ENCODE results near the gene RAD51AP1.

- TF ChIP-seq EGR1 (IDR thresholded peaks at IDR 0.05) (no peak), FOXM1 (IDR thresholded peaks at IDR 0.05; ENCODE audit: borderline replicate concordance, low read depth) (no peak), EP300 (IDR thresholded peaks at IDR 0.05; ENCODE audit: borderline replicate concordance) (no peak), YY1 (IDR thresholded peaks at IDR 0.05; ENCODE audit: low read depth) (no peak), MAX (IDR thresholded peaks at IDR 0.05) (no peak), CREB1 (IDR thresholded peaks at IDR 0.05; ENCODE audit: low read depth) (no peak), TCF12 (IDR thresholded peaks at IDR 0.05; ENCODE audit: low read depth) (no peak), NFIC (IDR thresholded peaks at IDR 0.05) (no peak), TAF1 (IDR thresholded peaks at IDR 0.05; ENCODE audit: low read depth) (no peak), USF1 (IDR thresholded peaks at IDR 0.05) (no peak)
These were observed 1.9 kb downstream of the RAD51AP1 start for GRCh38 chr12:4540638-4541037.

All from Ishikawa (cell line).